ENCODE results near the gene REST. TPM values are rescaled to one million over a fixed set of nuclear protein-coding genes. Genes with fewer than 3 reads are reported as not detected.
A peak's percentile ranks its signal among the peaks of the same experiment; 100 is the strongest.

The REST gene
- total RNA-seq, 1 experiment from 2014 or later, result 38.8 TPM

DNA sequence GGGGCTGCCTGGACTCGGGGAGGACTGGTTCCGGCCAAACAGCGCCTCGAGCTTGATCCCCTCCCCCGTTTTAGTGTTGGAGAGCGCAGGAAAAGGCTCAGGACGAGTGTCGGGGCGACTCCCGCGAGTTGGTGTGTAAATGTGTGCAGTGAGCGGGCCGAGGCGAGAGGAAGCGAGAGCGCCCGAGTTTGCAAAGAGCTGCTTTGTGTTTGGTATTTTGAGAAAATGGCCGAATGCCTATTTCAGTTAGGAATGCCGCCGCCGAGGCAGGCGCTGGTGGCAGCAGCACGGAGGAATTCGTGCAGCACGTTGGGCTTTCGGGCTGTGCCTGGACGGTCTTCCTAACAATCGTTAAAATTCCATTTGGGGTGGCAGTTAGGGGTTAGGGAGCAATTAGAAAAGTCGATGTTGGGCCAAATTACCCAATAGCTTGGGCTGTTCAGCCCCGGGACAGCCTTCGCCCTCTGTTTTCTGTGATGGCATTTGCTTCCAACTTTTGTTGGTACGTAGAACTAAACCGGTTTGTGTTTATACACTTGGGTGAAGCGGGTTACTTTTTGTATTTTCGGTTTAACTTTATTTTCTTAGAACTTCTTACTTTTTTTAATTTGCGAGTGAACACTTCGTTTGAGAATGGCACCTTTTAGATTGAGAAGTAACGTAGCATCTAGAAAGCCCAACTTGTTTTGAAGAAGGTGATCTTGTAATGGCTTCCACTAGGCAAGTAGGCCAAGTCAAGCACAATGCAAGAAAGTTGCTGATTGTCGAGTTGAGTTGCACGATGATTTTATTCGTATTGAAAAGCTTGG is 1.6 kb downstream of the REST start:
- peak overlapping the region; percentile 68 to 75 for H3K4me3 ChIP-seq (ENCODE audit: low read depth in 2 of 2, low read length in 2 of 2)
- H3K36me3 ChIP-seq (ENCODE audit: control insufficient read depth, insufficient read depth, low read length), result no peaks in the 10 kb centered on the region; the same call in 1 of the 2 replicates
- CTCF ChIA-PET, result no interaction called here
- POLR2A ChIA-PET, result no interaction called here
- DNase-seq (ENCODE audit: low read depth, low spot score) (no peak), ATAC-seq (peak; percentile 29)
- no peak for TF ChIP-seq SIN3A (IDR thresholded peaks at IDR 0.05; ENCODE audit: borderline replicate concordance, insufficient read depth, low read depth, low read length)
- TF ChIP-seq POLR2AphosphoS5 (IDR thresholded peaks at IDR 0.05; ENCODE audit: low read depth, low read length), result no peak
- TF ChIP-seq, protein P1, sequence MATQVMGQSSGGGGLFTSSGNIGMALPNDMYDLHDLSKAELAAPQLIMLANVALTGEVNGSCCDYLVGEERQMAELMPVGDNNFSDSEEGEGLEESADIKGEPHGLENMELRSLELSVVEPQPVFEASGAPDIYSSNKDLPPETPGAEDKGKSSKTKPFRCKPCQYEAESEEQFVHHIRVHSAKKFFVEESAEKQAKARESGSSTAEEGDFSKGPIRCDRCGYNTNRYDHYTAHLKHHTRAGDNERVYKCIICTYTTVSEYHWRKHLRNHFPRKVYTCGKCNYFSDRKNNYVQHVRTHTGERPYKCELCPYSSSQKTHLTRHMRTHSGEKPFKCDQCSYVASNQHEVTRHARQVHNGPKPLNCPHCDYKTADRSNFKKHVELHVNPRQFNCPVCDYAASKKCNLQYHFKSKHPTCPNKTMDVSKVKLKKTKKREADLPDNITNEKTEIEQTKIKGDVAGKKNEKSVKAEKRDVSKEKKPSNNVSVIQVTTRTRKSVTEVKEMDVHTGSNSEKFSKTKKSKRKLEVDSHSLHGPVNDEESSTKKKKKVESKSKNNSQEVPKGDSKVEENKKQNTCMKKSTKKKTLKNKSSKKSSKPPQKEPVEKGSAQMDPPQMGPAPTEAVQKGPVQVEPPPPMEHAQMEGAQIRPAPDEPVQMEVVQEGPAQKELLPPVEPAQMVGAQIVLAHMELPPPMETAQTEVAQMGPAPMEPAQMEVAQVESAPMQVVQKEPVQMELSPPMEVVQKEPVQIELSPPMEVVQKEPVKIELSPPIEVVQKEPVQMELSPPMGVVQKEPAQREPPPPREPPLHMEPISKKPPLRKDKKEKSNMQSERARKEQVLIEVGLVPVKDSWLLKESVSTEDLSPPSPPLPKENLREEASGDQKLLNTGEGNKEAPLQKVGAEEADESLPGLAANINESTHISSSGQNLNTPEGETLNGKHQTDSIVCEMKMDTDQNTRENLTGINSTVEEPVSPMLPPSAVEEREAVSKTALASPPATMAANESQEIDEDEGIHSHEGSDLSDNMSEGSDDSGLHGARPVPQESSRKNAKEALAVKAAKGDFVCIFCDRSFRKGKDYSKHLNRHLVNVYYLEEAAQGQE (IDR thresholded peaks at IDR 0.05; ENCODE audit: insufficient read depth in 1 of 2, low read depth in 2 of 2, low read length in 1 of 2), result no peak
- TF ChIP-seq, protein P2, sequence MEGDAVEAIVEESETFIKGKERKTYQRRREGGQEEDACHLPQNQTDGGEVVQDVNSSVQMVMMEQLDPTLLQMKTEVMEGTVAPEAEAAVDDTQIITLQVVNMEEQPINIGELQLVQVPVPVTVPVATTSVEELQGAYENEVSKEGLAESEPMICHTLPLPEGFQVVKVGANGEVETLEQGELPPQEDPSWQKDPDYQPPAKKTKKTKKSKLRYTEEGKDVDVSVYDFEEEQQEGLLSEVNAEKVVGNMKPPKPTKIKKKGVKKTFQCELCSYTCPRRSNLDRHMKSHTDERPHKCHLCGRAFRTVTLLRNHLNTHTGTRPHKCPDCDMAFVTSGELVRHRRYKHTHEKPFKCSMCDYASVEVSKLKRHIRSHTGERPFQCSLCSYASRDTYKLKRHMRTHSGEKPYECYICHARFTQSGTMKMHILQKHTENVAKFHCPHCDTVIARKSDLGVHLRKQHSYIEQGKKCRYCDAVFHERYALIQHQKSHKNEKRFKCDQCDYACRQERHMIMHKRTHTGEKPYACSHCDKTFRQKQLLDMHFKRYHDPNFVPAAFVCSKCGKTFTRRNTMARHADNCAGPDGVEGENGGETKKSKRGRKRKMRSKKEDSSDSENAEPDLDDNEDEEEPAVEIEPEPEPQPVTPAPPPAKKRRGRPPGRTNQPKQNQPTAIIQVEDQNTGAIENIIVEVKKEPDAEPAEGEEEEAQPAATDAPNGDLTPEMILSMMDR (IDR thresholded peaks at IDR 0.05), result no peak
- TF ChIP-seq TCF7L2 (IDR thresholded peaks at IDR 0.05; ENCODE audit: low read depth, low read length), result no peak
- BruUV-seq (replicated peaks), result no TSS peak
- no peaks in the 10 kb centered on the region for H3K27me3 ChIP-seq (ENCODE audit: control insufficient read depth, insufficient read depth, low read length)
- peaks cover 10% of the 10 kb centered on the region for H3K4me1 ChIP-seq (ENCODE audit: control insufficient read depth, insufficient read depth, low read length)
- intact Hi-C loops (cut with micrococcal nuclease; ENCODE audit: unreplicated experiment), result no loop called here
- H3K27ac ChIP-seq (ENCODE audit: low read length), result peak overlapping the region; percentile 81
- no peaks in the 10 kb centered on the region for H3K9me3 ChIP-seq (ENCODE audit: control insufficient read depth, insufficient read depth, low read depth, low read length)
- in situ Hi-C loops (cut with HindIII; ENCODE audit: low pct_unique_long_range_greater_than_20kb, low sequenced_read_pairs), result no loop called here

GRCh38 chr4:56910172-56910967 is 2.7 kb downstream of the REST start:
- ATAC-seq (no peak), DNase-seq (ENCODE audit: low read depth, low spot score) (no peak)
- intact Hi-C loops (cut with micrococcal nuclease; ENCODE audit: unreplicated experiment), result no loop called here
- no peak for TF ChIP-seq TCF7L2 (IDR thresholded peaks at IDR 0.05; ENCODE audit: low read depth, low read length)
- no peak for TF ChIP-seq POLR2AphosphoS5 (IDR thresholded peaks at IDR 0.05; ENCODE audit: low read depth, low read length)
- TF ChIP-seq SIN3A (IDR thresholded peaks at IDR 0.05; ENCODE audit: borderline replicate concordance, insufficient read depth, low read depth, low read length), result no peak
- TF ChIP-seq, protein P1 (IDR thresholded peaks at IDR 0.05; ENCODE audit: insufficient read depth in 1 of 2, low read depth in 2 of 2, low read length in 1 of 2), result no peak
- TF ChIP-seq, protein P2 (IDR thresholded peaks at IDR 0.05), result no peak
- H3K4me1 ChIP-seq (ENCODE audit: control insufficient read depth, insufficient read depth, low read length), result peaks cover 10% of the 10 kb centered on the region
- peak overlapping the region; percentile 81; the same call in 1 of the 2 replicates for H3K27ac ChIP-seq (ENCODE audit: low read length)
- no peaks in the 10 kb centered on the region for H3K27me3 ChIP-seq (ENCODE audit: control insufficient read depth, insufficient read depth, low read length)
- peak overlapping the region; percentile 68 to 75; a peak in 3 of 4 replicates for H3K4me3 ChIP-seq (ENCODE audit: low read depth in 2 of 2, low read length in 2 of 2)
- CTCF ChIA-PET, result no interaction called here
- in situ Hi-C loops (cut with HindIII; ENCODE audit: low pct_unique_long_range_greater_than_20kb, low sequenced_read_pairs), result no loop called here
- BruUV-seq (replicated peaks), result no TSS peak
- H3K9me3 ChIP-seq (ENCODE audit: control insufficient read depth, insufficient read depth, low read depth, low read length), result no peaks in the 10 kb centered on the region
- H3K36me3 ChIP-seq (ENCODE audit: control insufficient read depth, insufficient read depth, low read length), result no peaks in the 10 kb centered on the region; the same call in 1 of the 2 replicates
- POLR2A ChIA-PET, result no interaction called here

All from Panc1 (cell line).